SK-N-SH (cell line): ENCODE measurements around the gene FAM177B.
A peak's percentile ranks its signal among the peaks of the same experiment; 100 is the strongest.

Source experiments
- CTCF ChIP-seq: fragments of 200-600 bp; sonication (generic); IDR thresholded peaks from 2 replicates; pipeline ENCODE4 v1.6.1; 2017; ENCODE audit warnings: antibody characterized with exemption, mild to moderate bottlenecking, moderate library complexity
- EP300 ChIP-seq, 2 experiments: IDR thresholded peaks; 2 replicates each; pipeline versions ENCODE4 v1.4.0 to v1.6.1; 2012; ENCODE audit warnings: borderline replicate concordance in 1 of 2, low read depth in 1 of 2, low read length in 1 of 2
- MAX ChIP-seq: IDR thresholded peaks from 2 replicates; pipeline ENCODE4 v1.4.0; 2012; ENCODE audit warnings: low read depth
- NFIC ChIP-seq: IDR thresholded peaks from 2 replicates; pipeline ENCODE4 v1.4.0; 2012; ENCODE audit warnings: borderline replicate concordance
- SIN3A ChIP-seq: IDR thresholded peaks from 2 replicates; pipeline ENCODE4 v1.6.1; 2012; ENCODE audit warnings: low read depth, mild to moderate bottlenecking, low read length, moderate library complexity, borderline replicate concordance
- TEAD4 ChIP-seq: IDR thresholded peaks from 2 replicates; pipeline ENCODE4 v1.4.0; 2012; ENCODE audit warnings: mild to moderate bottlenecking, borderline replicate concordance; ENCODE audit not compliant: insufficient read depth
- ZBTB33 ChIP-seq: IDR thresholded peaks from 2 replicates; pipeline ENCODE4 v1.4.0; 2012; ENCODE audit warnings: low read depth, borderline replicate concordance

GRCh38 chr1:222786121-222786520 is 49.1 kb downstream of the FAM177B start:
- TF ChIP-seq MAX (no peak), TEAD4 (no peak), CTCF (no peak), SIN3A (no peak), ZBTB33 (no peak), NFIC (peak; percentile 49; the same call in 1 of the 2 replicates), EP300 (IDR thresholded peaks at IDR 0.05; ENCODE audit: borderline replicate concordance in 1 of 2, low read depth in 1 of 2, low read length in 1 of 2) (no peak)
